GM12891 (cell line): ENCODE measurements around the gene MAST2.

ENCODE experiments used
- POLR2A ChIP-seq: IDR thresholded peaks from 2 replicates; pipeline ENCODE4 v1.6.1; 2011; ENCODE audit warnings: low read depth, low read length, control low read depth
- POLR2AphosphoS5 ChIP-seq: IDR thresholded peaks from 2 replicates; pipeline ENCODE4 v1.6.1; 2011; ENCODE audit warnings: low read depth, low read length, control low read depth
- SPI1 ChIP-seq: IDR thresholded peaks from 2 replicates; pipeline ENCODE4 v1.6.1; 2011; ENCODE audit warnings: low read depth, low read length, control low read depth
- TAF1 ChIP-seq: IDR thresholded peaks from 2 replicates; pipeline ENCODE4 v1.6.1; 2011; ENCODE audit warnings: low read depth, low read length, control low read depth

- TF ChIP-seq POLR2A (no peak), POLR2AphosphoS5 (no peak), SPI1 (no peak), TAF1 (no peak)
Observed at GRCh38 chr1:45925728-45926287, 122.4 kb downstream of the MAST2 start.
